ENCODE data around the gene NAA35.
"Not testable (repeated sequence)": the region's sequence is repeated elsewhere in the genome, so short reads cannot be mapped to it uniquely, and the experiment has no call there.

The NAA35 gene

GRCh38 chr9:85942913-85943709, 2.2 kb downstream of the NAA35 start:
- no peak for DNase-seq (ENCODE audit: low read depth, low spot score)
- H3K27ac ChIP-seq: peak overlapping the region; percentile 87

- H3K27ac ChIP-seq: no peak overlapping the region
- DNase-seq (ENCODE audit: low read depth, low spot score): no peak
These were observed 2.9 kb downstream of the NAA35 start for GRCh38 chr9:85943757-85944430.

- no peak overlapping the region for H3K27ac ChIP-seq
- DNase-seq (ENCODE audit: low read depth, low spot score): no peak
These were observed 3.7 kb downstream of the NAA35 start for GRCh38 chr9:85944672-85945071.

- H3K27ac ChIP-seq: peak overlapping the region; percentile 47
- DNase-seq (ENCODE audit: low read depth, low spot score): no peak
These were observed 8.8 kb downstream of the NAA35 start for GRCh38 chr9:85949586-85950335.

GRCh38 chr9:85959955-85960354, 19.0 kb downstream of the NAA35 start:
- no peak for DNase-seq (ENCODE audit: low read depth, low spot score)
- no peak overlapping the region for H3K27ac ChIP-seq

- H3K27ac ChIP-seq: no peak overlapping the region
- no peak for DNase-seq (ENCODE audit: low read depth, low spot score)
These were observed 19.7 kb downstream of the NAA35 start for GRCh38 chr9:85960688-85961093.

- DNase-seq (ENCODE audit: low read depth, low spot score): no peak
These were observed 23.6 kb downstream of the NAA35 start for GRCh38 chr9:85964526-85964925.

GRCh38 chr9:85964949-85965348, 24.0 kb downstream of the NAA35 start:
- no peak for DNase-seq (ENCODE audit: low read depth, low spot score)
- H3K27ac ChIP-seq: no peak overlapping the region

More at GRCh38 chr9:85964526-85964925, 23.6 kb downstream of the NAA35 start:
- no peak overlapping the region for H3K27ac ChIP-seq

- no peak for DNase-seq (ENCODE audit: low read depth, low spot score)
- no peak overlapping the region for H3K27ac ChIP-seq
These were observed 28.8 kb downstream of the NAA35 start for GRCh38 chr9:85969727-85970126.

- DNase-seq (ENCODE audit: low read depth, low spot score): no peak
- H3K27ac ChIP-seq: no peak overlapping the region
These were observed 30.8 kb downstream of the NAA35 start for GRCh38 chr9:85971731-85972130.

- no peak overlapping the region for H3K27ac ChIP-seq
- DNase-seq (ENCODE audit: low read depth, low spot score): no peak
These were observed 32.3 kb downstream of the NAA35 start for GRCh38 chr9:85973238-85973637.

- H3K27ac ChIP-seq; DNase-seq (ENCODE audit: low read depth, low spot score): not testable (repeated sequence)
These were observed 33.2 kb downstream of the NAA35 start for GRCh38 chr9:85974055-85974547.

- no peak for DNase-seq (ENCODE audit: low read depth, low spot score)
- H3K27ac ChIP-seq: no peak overlapping the region
These were observed 37.5 kb downstream of the NAA35 start for GRCh38 chr9:85978496-85978895.

- no peak overlapping the region for H3K27ac ChIP-seq
- no peak for DNase-seq (ENCODE audit: low read depth, low spot score)
These were observed 40.4 kb downstream of the NAA35 start for GRCh38 chr9:85981369-85981768.

- no peak for DNase-seq (ENCODE audit: low read depth, low spot score)
- no peak overlapping the region for H3K27ac ChIP-seq
These were observed 43.5 kb downstream of the NAA35 start for GRCh38 chr9:85984457-85984856.

- H3K27ac ChIP-seq: no peak overlapping the region
These were observed 46.3 kb downstream of the NAA35 start for GRCh38 chr9:85987236-85987635.

GRCh38 chr9:85994191-85994590, 53.2 kb downstream of the NAA35 start:
- DNase-seq (ENCODE audit: low read depth, low spot score): no peak
- no peak overlapping the region for H3K27ac ChIP-seq

More at GRCh38 chr9:85987236-85987635, 46.3 kb downstream of the NAA35 start:
- DNase-seq (ENCODE audit: low read depth, low spot score): no peak

- no peak for DNase-seq (ENCODE audit: low read depth, low spot score)
- no peak overlapping the region for H3K27ac ChIP-seq
These were observed 54.2 kb downstream of the NAA35 start for GRCh38 chr9:85995097-85995496.

GRCh38 chr9:85995599-85995998, 54.7 kb downstream of the NAA35 start:
- DNase-seq (ENCODE audit: low read depth, low spot score): no peak

GRCh38 chr9:86005253-86005775, 64.4 kb downstream of the NAA35 start:
- no peak overlapping the region for H3K27ac ChIP-seq
- DNase-seq (ENCODE audit: low read depth, low spot score): no peak

More at GRCh38 chr9:85995599-85995998, 54.7 kb downstream of the NAA35 start:
- H3K27ac ChIP-seq: no peak overlapping the region
